ENCODE measurements around the gene WBP11.

Gene WBP11

DNA sequence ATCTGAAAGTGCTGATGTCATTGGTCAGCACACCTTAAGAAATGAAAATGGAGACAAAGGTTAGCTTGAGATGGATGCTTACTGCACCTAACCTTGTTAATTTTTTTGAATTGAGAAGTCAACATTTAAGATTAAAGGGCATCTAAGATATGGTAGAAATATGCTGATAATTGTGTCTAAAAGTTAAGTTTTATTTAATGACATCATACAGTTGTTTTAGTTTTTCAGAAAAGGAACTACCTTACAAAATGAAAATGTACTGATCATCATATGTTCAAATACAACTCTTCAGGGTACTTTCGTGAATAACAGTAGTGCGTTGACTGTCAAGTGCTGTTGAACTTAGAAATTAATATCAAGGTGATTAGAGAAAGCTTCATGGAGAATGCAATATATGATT is 8.2 kb upstream of the WBP11 start:
- Histone ChIP-seq H3K9me3 (ENCODE audit: low read length) (no peaks in the 10 kb centered on the region), H3K4me3 (ENCODE audit: low read depth in 1 of 2, low read length in 2 of 2) (no peak overlapping the region), H3K9ac (ENCODE audit: low read length) (no peak overlapping the region), H3K36me3 (ENCODE audit: insufficient read depth, low read length) (no peaks in the 10 kb centered on the region), H3K27me3 (ENCODE audit: control insufficient read depth in 1 of 2, insufficient read depth in 2 of 2, low read length in 2 of 2) (no peaks in the 10 kb centered on the region), H3K4me1 (ENCODE audit: insufficient read depth, low read length) (no peaks in the 10 kb centered on the region), H3K27ac (ENCODE audit: low read depth, low read length) (no peak overlapping the region)

DNA sequence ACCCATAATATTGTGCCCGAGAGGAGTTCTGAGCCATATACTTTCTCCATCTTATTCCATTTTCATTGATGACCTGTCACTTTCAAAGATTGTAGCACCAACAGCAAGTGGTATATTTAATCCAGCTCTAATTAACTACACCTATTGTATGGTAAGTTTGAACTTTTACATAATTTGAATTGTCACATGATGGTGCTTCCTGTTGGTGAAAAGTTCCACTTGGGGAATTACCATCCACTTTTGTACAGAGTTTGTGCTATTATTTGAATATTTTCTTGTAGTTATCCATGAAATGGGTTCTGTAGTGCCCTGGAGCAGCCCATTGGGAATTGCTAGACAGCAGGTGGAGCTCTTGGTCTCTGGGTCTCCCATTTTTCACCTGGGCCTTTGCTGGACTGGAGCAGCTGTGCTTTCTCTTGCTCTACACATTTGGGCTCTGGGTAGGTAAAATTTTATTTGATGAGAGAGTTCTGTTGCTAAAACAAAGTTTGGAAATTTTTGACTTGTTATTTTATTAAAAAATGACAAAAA is 7.7 kb upstream of the WBP11 start:
- Histone ChIP-seq H3K36me3 (ENCODE audit: insufficient read depth, low read length) (no peaks in the 10 kb centered on the region), H3K9ac (ENCODE audit: low read length) (no peak overlapping the region), H3K4me1 (ENCODE audit: insufficient read depth, low read length) (no peaks in the 10 kb centered on the region), H3K9me3 (ENCODE audit: low read length) (no peaks in the 10 kb centered on the region), H3K27me3 (ENCODE audit: control insufficient read depth in 1 of 2, insufficient read depth in 2 of 2, low read length in 2 of 2) (no peaks in the 10 kb centered on the region), H3K4me3 (ENCODE audit: low read depth in 1 of 2, low read length in 2 of 2) (no peak overlapping the region), H3K27ac (ENCODE audit: low read depth, low read length) (no peak overlapping the region)

DNA sequence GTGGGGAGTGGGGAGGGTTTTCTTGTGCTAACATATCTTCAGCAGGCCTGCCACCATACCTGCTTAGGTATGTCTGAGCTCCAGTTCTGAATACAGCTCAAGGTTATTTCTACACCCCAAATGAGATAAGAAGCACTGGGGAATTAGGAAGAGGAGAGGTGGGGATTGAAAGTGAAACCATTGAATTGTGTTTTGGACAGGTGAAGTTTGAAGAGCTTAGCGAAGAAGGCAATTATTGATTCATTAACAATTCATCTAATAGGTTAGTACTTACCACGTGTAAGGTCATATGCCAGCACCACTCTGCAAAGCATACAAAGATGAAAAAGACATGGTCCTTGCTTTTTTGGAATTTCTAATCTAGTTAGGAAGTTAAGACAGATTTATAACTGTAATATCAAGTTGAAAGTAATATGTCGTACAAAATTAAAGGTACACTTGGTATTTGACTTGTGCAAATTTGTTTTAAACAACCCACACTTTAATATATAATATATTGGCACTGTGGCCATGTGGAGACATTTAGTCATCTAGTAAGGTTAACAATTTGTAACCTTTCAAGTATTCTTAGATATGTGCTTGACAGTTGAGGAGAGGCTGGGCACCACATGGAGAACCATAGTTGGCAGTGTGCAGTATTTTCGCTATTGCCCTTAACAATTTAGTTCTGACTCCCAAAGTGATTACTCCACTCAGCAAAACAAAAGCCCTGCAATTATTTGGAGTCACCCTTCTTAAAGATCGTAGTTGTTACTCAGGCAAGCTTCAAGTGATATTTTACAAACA is 7.1 kb upstream of the WBP11 start:
- H3K27me3 ChIP-seq (ENCODE audit: control insufficient read depth in 1 of 2, insufficient read depth in 2 of 2, low read length in 2 of 2), result no peaks in the 10 kb centered on the region
- H3K4me1 ChIP-seq (ENCODE audit: insufficient read depth, low read length), result no peaks in the 10 kb centered on the region
- H3K4me3 ChIP-seq (ENCODE audit: low read depth in 1 of 2, low read length in 2 of 2), result no peak overlapping the region
- no peaks in the 10 kb centered on the region for H3K9me3 ChIP-seq (ENCODE audit: low read length)
- H3K36me3 ChIP-seq (ENCODE audit: insufficient read depth, low read length), result no peaks in the 10 kb centered on the region
- no peak overlapping the region for H3K9ac ChIP-seq (ENCODE audit: low read length)
- no peak overlapping the region for H3K27ac ChIP-seq (ENCODE audit: low read depth, low read length)

DNA sequence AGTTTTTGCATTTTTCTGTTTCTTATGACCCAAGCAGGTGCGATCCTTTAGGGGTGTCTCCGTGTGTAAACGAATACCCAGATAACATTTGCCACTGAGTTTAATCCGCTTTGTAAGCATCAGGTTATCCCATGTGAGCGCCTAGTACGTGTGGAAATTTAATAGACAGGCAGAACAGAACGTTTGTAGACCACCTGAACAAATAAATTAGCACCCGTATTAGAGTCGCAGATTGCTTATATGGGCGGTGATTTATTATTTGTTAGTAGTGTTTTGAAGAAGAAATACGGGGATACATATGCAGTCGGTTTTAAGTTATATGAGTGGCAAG is 517 bp upstream of the WBP11 start:
- peaks cover 10% of the 10 kb centered on the region for H3K36me3 ChIP-seq (ENCODE audit: insufficient read depth, low read length)
- peak overlapping the region; percentile 81 to 89 for H3K4me3 ChIP-seq (ENCODE audit: low read depth in 1 of 2, low read length in 2 of 2)
- peak overlapping the region; percentile 93 for H3K27ac ChIP-seq (ENCODE audit: low read depth, low read length)
- peak overlapping the region; percentile 93 for H3K9ac ChIP-seq (ENCODE audit: low read length)
- no peaks in the 10 kb centered on the region for H3K27me3 ChIP-seq (ENCODE audit: control insufficient read depth in 1 of 2, insufficient read depth in 2 of 2, low read length in 2 of 2)
- no peaks in the 10 kb centered on the region for H3K9me3 ChIP-seq (ENCODE audit: low read length)
- H3K4me1 ChIP-seq (ENCODE audit: insufficient read depth, low read length), result peaks cover 12% of the 10 kb centered on the region

DNA sequence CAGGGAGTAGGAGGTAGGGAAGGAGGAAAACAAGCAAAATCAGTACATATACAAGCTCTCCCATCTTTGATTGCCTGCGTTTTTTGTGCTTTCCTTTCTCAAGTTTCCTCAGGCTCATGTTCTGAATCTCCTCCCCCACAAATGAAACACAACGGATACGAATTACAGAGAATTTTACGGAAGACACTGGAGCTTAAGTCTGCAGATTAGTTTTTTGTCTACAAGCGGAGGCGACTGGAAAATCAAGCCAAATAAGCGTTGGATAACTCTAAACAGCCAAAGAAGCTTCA is 612 bp downstream of the WBP11 start:
- Histone ChIP-seq H3K4me1 (ENCODE audit: insufficient read depth, low read length) (peaks cover 12% of the 10 kb centered on the region), H3K27me3 (ENCODE audit: control insufficient read depth in 1 of 2, insufficient read depth in 2 of 2, low read length in 2 of 2) (no peaks in the 10 kb centered on the region), H3K27ac (ENCODE audit: low read depth, low read length) (peak overlapping the region; percentile 88), H3K4me3 (ENCODE audit: low read depth in 1 of 2, low read length in 2 of 2) (peak overlapping the region; percentile 81 to 89), H3K9ac (ENCODE audit: low read length) (peak overlapping the region; percentile 99), H3K9me3 (ENCODE audit: low read length) (no peaks in the 10 kb centered on the region), H3K36me3 (ENCODE audit: insufficient read depth, low read length) (peaks cover 20% of the 10 kb centered on the region)

DNA sequence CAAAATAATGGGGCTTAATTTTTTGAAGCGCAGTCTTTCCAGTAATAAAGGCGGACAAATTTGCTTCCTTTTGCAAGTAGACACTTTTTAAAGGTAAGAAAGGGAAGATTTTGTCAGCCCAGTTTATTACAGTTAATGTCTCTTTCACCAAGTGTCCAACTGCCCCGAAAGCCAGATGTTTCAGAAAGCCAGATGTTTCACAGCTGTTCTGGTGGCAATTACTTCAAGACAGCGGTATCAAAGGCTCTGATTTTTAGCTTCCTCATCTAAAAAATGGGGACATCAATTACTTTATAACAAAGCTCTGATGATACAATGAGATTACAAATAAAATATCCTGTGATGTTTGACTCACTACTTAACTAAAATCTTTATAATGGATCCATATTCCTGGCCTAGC is 1.0 kb downstream of the WBP11 start:
- Histone ChIP-seq H3K9ac (ENCODE audit: low read length) (peak overlapping the region; percentile 99), H3K36me3 (ENCODE audit: insufficient read depth, low read length) (peaks cover 25% of the 10 kb centered on the region), H3K4me1 (ENCODE audit: insufficient read depth, low read length) (peaks cover 12% of the 10 kb centered on the region), H3K27ac (ENCODE audit: low read depth, low read length) (peak overlapping the region; percentile 88), H3K27me3 (ENCODE audit: control insufficient read depth in 1 of 2, insufficient read depth in 2 of 2, low read length in 2 of 2) (no peaks in the 10 kb centered on the region), H3K4me3 (ENCODE audit: low read depth in 1 of 2, low read length in 2 of 2) (peak overlapping the region; percentile 81 to 89), H3K9me3 (ENCODE audit: low read length) (no peaks in the 10 kb centered on the region)

DNA sequence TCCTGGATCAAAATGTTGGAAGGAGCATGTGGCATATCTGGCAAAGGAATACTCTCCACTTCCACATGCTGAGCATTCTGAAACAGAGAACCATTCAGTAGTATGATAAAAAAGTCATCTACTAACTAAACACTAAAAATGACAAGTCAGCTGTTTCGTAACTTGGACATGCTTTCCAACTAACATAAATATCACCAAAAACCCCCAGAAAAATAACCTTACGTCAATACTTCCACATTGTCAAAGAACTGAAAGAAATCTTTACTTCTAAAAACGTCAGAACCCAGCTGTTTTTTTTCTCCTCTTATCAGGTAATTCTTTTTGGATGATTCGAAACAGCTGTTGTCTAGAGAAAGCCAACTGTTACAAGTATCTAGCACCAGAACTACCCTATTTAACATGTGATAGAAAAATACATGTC is 8.2 kb downstream of the WBP11 start:
- H3K4me1 ChIP-seq (ENCODE audit: insufficient read depth, low read length), result no peaks in the 10 kb centered on the region
- H3K4me3 ChIP-seq (ENCODE audit: low read depth in 1 of 2, low read length in 2 of 2), result no peak overlapping the region
- no peak overlapping the region for H3K9ac ChIP-seq (ENCODE audit: low read length)
- no peaks in the 10 kb centered on the region for H3K27me3 ChIP-seq (ENCODE audit: control insufficient read depth in 1 of 2, insufficient read depth in 2 of 2, low read length in 2 of 2)
- no peaks in the 10 kb centered on the region for H3K9me3 ChIP-seq (ENCODE audit: low read length)
- H3K27ac ChIP-seq (ENCODE audit: low read depth, low read length), result no peak overlapping the region
- peaks cover 76% of the 10 kb centered on the region for H3K36me3 ChIP-seq (ENCODE audit: insufficient read depth, low read length)

DNA sequence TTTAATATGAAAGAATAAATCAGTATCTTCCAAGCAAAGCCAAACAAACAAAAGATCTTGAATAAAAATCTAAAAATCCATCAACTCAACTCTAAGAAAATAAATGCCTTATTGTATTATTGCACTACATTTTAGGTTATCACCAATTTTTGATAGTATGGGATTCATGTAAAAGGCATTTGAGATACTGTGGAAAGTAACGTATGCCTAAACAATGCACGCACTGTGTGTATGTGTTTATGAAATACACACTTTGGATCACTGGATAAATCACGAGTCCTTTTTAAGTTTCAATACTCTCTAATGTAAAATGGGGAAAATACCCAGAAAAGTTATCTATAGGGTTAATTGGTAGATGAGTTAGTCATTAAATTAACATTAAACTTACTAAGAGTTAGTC is 17.7 kb downstream of the WBP11 start:
- Histone ChIP-seq H3K27ac (ENCODE audit: low read depth, low read length) (no peak overlapping the region), H3K4me1 (ENCODE audit: insufficient read depth, low read length) (no peaks in the 10 kb centered on the region), H3K4me3 (ENCODE audit: low read depth in 1 of 2, low read length in 2 of 2) (no peak overlapping the region), H3K9ac (ENCODE audit: low read length) (no peak overlapping the region), H3K27me3 (ENCODE audit: control insufficient read depth in 1 of 2, insufficient read depth in 2 of 2, low read length in 2 of 2) (no peaks in the 10 kb centered on the region), H3K9me3 (ENCODE audit: low read length) (no peaks in the 10 kb centered on the region), H3K36me3 (ENCODE audit: insufficient read depth, low read length) (peaks cover 44% of the 10 kb centered on the region)

DNA sequence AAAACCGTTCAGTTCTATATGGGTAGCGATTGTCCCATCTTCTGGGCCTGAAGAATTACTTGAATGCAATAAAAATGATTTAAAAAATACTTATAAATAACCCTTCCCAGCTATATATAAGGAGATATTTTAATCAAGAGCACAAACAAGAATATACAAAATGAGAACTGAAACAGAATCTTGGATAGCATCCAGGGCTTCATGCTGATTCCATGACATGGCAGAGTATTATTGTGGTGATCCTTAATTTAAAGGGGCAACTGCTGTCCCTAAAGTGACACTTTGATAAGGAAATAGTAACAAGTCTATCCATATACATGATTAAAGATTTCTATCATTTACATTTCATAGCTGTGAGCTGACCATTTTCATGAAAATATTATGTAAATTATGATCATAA is 18.8 kb downstream of the WBP11 start:
- no peak overlapping the region for H3K27ac ChIP-seq (ENCODE audit: low read depth, low read length)
- no peak overlapping the region for H3K9ac ChIP-seq (ENCODE audit: low read length)
- no peaks in the 10 kb centered on the region for H3K9me3 ChIP-seq (ENCODE audit: low read length)
- no peaks in the 10 kb centered on the region for H3K27me3 ChIP-seq (ENCODE audit: control insufficient read depth in 1 of 2, insufficient read depth in 2 of 2, low read length in 2 of 2)
- H3K36me3 ChIP-seq (ENCODE audit: insufficient read depth, low read length), result peaks cover 33% of the 10 kb centered on the region
- H3K4me3 ChIP-seq (ENCODE audit: low read depth in 1 of 2, low read length in 2 of 2), result no peak overlapping the region
- no peaks in the 10 kb centered on the region for H3K4me1 ChIP-seq (ENCODE audit: insufficient read depth, low read length)

DNA sequence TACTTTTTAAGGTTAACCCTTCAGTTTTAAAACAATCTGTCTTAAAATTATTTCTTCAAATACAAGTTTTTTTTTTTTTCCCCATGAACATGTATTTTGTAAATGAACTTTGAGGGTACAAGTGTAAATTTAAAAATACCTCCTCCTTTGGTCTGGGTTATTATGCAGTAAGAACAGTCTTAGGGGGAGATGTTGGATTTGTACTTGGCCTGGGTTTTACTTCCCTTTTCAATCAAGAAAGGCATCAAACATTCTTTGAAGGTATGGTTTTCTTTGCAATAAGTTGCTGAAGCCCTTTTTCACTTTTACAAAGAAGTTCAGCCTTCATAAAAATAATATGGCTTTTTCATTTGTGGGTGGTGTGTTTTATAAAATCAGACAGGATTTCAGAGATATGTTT is 20.5 kb downstream of the WBP11 start:
- no peaks in the 10 kb centered on the region for H3K4me1 ChIP-seq (ENCODE audit: insufficient read depth, low read length)
- H3K9me3 ChIP-seq (ENCODE audit: low read length), result no peaks in the 10 kb centered on the region
- no peak overlapping the region for H3K27ac ChIP-seq (ENCODE audit: low read depth, low read length)
- peaks cover 18% of the 10 kb centered on the region for H3K36me3 ChIP-seq (ENCODE audit: insufficient read depth, low read length)
- H3K4me3 ChIP-seq (ENCODE audit: low read depth in 1 of 2, low read length in 2 of 2), result no peak overlapping the region
- H3K9ac ChIP-seq (ENCODE audit: low read length), result no peak overlapping the region
- no peaks in the 10 kb centered on the region for H3K27me3 ChIP-seq (ENCODE audit: control insufficient read depth in 1 of 2, insufficient read depth in 2 of 2, low read length in 2 of 2)

DNA sequence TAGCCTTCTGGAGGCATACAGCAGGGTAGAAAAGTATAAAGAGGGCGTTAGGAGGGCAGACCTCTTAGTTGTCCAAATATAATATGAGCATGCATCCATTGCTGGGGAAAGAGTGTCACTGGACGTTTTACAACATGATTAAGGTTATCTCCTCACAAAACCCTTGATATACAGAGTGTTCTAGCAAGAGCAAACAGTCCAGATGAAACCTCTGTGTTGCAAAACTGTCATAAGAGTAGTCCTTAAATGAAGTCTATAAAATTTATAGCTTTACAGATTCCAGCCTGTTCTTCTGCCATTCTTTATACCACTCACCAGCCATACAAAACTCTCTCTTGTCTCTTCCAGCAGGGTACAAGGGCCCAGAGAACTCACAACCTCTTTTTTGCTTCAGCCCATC is 21.7 kb downstream of the WBP11 start:
- Histone ChIP-seq H3K36me3 (ENCODE audit: insufficient read depth, low read length) (peaks cover 6% of the 10 kb centered on the region), H3K4me3 (ENCODE audit: low read depth in 1 of 2, low read length in 2 of 2) (no peak overlapping the region), H3K4me1 (ENCODE audit: insufficient read depth, low read length) (peaks cover 4% of the 10 kb centered on the region), H3K9me3 (ENCODE audit: low read length) (no peaks in the 10 kb centered on the region), H3K27ac (ENCODE audit: low read depth, low read length) (no peak overlapping the region), H3K27me3 (ENCODE audit: control insufficient read depth in 1 of 2, insufficient read depth in 2 of 2, low read length in 2 of 2) (no peaks in the 10 kb centered on the region), H3K9ac (ENCODE audit: low read length) (no peak overlapping the region)

DNA sequence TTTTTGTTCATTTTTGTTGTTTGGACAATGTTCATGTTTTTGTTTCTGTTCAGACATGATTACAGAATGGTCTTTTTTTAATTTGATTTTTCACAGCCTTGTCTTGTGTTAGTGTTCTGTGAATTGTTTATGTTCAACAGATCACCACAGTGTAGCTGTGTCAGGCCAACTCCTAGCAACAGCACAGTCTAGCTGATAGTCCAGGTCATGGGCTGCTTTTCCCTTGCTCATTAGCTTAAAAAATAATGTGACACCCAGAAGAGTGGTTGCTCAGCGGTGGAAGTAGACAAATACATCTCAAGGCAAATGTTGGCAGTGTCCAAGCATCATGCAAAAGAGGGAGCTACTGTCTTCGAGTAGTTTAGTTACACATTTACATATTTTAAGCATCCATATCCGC is 22.4 kb downstream of the WBP11 start:
- Histone ChIP-seq H3K4me3 (ENCODE audit: low read depth in 1 of 2, low read length in 2 of 2) (no peak overlapping the region), H3K9me3 (ENCODE audit: low read length) (no peaks in the 10 kb centered on the region), H3K27ac (ENCODE audit: low read depth, low read length) (no peak overlapping the region)

More for the DNA sequence above, 22.4 kb downstream of the WBP11 start:
- Histone ChIP-seq H3K36me3 (ENCODE audit: insufficient read depth, low read length) (peaks cover 4% of the 10 kb centered on the region), H3K4me1 (ENCODE audit: insufficient read depth, low read length) (peaks cover 11% of the 10 kb centered on the region), H3K9ac (ENCODE audit: low read length) (no peak overlapping the region), H3K27me3 (ENCODE audit: control insufficient read depth in 1 of 2, insufficient read depth in 2 of 2, low read length in 2 of 2) (no peaks in the 10 kb centered on the region)

All from muscle layer of colon (tissue), 2 donors.